Measurements from ENCODE around the gene FAM200A. TPM values are rescaled to one million over a fixed set of nuclear protein-coding genes. Genes with fewer than 3 reads are reported as not detected.
"Not testable (repeated sequence)": the region's sequence is repeated elsewhere in the genome, so short reads cannot be mapped to it uniquely, and the experiment has no call there.

The FAM200A gene
- total RNA-seq, 4 donors from 2014 or later = 2.8 to 5.8 (median 3.3) TPM

DNA sequence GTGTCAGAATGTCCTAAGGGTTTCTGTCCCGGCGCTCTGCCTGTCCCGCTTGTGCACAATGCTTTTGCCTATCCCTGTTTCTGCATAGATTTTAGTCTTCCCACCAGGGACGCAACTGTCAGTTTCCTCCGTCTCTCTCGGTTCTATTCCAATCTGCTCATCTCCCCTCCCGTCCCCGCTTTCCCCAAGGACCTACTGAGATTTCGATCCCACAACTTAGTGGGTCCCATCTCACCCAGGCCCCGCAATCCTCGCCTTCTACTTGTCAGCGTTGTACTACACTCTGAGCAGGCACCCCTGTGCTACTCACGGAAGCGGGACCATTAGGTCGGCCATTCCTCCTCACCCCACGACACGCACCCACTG, 6.0 kb upstream of the FAM200A start:
- ATAC-seq (ENCODE audit: low FRiP score) = peak; percentile 62
- no peak for DNase-seq (ENCODE audit: low spot score)
- TF ChIP-seq, protein P1, sequence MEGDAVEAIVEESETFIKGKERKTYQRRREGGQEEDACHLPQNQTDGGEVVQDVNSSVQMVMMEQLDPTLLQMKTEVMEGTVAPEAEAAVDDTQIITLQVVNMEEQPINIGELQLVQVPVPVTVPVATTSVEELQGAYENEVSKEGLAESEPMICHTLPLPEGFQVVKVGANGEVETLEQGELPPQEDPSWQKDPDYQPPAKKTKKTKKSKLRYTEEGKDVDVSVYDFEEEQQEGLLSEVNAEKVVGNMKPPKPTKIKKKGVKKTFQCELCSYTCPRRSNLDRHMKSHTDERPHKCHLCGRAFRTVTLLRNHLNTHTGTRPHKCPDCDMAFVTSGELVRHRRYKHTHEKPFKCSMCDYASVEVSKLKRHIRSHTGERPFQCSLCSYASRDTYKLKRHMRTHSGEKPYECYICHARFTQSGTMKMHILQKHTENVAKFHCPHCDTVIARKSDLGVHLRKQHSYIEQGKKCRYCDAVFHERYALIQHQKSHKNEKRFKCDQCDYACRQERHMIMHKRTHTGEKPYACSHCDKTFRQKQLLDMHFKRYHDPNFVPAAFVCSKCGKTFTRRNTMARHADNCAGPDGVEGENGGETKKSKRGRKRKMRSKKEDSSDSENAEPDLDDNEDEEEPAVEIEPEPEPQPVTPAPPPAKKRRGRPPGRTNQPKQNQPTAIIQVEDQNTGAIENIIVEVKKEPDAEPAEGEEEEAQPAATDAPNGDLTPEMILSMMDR (IDR thresholded peaks at IDR 0.05) = no peak

DNA sequence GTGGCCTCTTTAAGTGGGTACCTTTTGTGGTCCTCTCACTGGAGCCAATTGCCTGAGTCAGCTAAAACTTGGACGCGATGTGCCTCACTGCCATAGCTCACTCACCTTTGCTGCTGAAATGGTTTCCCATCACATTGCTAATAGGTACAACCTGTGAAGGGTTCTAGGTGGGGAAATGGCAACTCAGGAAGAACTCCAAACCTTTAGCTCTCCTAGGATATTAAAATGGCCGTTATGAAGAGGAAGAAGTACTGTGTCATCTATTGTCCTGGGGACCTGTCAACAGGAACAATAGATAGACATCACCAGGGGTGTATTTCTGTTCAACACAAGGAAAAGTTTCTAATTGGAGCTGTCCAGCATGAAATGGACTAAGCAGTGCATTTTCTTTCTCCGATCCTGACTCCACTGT, 5.3 kb upstream of the FAM200A start:
- ATAC-seq (ENCODE audit: low FRiP score) = no peak
- no peak for DNase-seq (ENCODE audit: low spot score)
- TF ChIP-seq, protein P1 (IDR thresholded peaks at IDR 0.05) = no peak

DNA sequence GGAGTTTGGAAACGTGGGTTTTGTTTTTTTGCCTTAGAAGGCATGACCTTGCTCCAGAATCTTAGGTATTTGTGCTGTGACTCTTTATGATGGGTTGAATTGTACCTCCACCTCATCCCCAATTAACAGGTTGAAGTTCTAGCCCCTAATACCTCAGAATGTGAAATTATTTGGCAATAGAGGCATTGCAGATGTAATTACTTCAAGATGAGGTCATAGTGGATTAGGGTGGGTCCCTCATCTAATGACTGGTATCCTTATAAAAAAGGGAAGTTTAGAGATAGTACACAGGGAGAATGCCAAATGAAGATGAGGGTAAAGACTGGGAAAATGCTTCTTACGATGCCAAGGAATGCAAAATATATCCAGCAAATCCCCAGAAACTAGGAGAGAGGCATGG, 3.0 kb upstream of the FAM200A start:
- DNase-seq (ENCODE audit: low spot score) = no peak
- TF ChIP-seq, protein P1 (IDR thresholded peaks at IDR 0.05) = no peak
- ATAC-seq (ENCODE audit: low FRiP score) = no peak

DNA sequence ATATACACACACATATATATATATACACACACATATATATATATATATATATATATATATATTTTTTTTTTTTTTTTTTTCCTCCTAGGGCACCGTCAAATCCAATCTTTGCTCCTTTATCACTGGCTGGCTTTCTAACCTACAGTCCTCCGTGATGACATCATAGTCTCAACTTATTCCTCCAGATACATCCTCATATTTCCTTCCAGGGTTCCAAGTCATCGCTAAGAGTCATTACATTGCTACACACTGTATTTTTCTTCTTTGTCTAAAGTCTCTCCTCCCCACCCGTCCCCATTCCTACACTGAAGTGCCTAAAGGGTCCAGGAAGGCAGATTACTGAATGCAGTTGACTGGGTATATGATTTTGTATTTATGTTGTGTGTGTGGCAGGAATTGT, 1.1 kb upstream of the FAM200A start:
- no peak for ATAC-seq (ENCODE audit: low FRiP score)
- no peak for DNase-seq (ENCODE audit: low spot score)
- TF ChIP-seq, protein P1 (IDR thresholded peaks at IDR 0.05) = no peak

DNA sequence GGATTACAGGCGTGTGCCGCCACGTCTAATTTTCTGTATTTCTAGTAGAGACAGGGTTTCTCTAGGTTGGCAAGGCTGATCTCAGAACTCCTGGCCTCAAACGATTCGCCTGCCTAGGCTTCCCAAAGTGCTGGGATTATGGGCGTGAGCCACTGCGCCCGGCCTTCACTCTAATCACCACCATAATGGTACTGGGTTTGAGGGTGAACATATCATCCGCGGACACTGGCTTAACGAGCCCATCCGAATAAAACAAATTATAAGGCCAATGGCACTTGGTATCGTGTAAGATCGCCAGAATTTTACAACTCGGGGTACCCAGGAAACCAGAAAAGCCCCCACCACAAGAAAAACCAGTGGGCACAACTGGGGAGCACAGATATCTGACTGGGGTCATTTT, 580 bp downstream of the FAM200A start:
- ATAC-seq (ENCODE audit: low FRiP score) (peak; percentile 13), DNase-seq (ENCODE audit: low spot score) (no peak)

DNA sequence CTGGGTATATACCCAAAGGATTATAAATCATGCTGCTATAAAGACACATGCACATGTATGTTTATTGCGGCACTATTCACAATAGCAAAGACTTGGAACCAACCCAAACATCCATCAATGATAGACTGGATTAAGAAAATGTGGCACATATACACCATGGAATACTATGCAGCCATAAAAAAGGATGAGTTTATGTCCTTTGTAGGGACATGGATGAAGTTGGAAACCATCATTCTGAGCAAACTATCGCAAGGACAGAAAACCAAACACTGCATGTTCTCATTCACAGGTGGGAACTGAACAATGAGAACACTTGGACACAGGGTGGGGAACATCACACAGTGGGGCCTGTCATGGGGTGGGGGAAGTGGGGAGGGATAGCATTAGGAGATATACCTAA, 2.4 kb downstream of the FAM200A start:
- not testable (repeated sequence) for DNase-seq (ENCODE audit: low spot score); ATAC-seq (ENCODE audit: low FRiP score)

More for the DNA sequence above, 580 bp downstream of the FAM200A start:
- TF ChIP-seq, protein P1 (IDR thresholded peaks at IDR 0.05) = no peak

DNA sequence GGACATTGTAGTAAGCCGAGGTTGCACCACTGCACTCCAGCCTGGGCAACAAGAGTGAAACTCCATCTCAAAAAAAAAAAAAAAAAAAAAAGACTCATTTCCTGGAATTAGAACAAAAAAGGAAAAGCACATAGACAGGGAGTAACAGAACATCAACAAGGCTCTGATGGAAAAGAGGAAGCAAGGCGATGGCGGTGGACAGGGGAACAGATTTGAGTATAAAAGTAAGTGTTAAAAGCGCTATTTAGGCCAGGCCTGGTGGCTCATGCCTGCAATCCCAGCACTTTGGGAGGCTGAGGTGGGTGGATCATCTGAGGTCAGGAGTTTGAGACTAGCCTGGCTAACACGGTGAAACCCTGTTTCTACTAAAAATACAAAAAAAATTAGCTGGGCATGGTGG, 6.6 kb downstream of the FAM200A start:
- not testable (repeated sequence) for ATAC-seq (ENCODE audit: low FRiP score); DNase-seq (ENCODE audit: low spot score)

DNA sequence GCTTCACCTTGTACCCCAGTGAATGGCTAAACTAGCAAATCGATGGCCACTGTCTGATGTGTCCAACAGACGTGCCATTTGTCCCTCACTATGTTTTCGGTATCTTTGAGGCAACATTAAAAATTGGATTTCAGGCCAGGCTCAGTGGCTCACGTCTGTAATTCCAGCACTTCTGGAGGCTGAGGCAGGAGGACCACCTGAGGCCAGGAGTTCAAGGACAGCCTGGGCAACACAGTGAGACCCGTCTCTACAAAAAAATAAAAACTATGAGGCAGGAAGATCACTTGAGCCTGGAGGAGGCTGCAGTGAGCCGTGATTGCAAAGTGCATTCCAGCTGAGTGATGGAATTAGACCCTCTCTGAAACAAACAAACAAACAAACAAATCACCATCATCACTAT, 8.0 kb downstream of the FAM200A start:
- DNase-seq (ENCODE audit: low spot score) = no peak
- ATAC-seq (ENCODE audit: low FRiP score) = no peak
- TF ChIP-seq, protein P1 (IDR thresholded peaks at IDR 0.05) = no peak

Data from omental fat pad (tissue), 4 donors.